HG02884 (cell line): ENCODE data around the gene KIAA1217.
A peak's percentile ranks its signal among the peaks of the same experiment; 100 is the strongest.

ENCODE experiments used
- ATAC-seq: cut with Tn5 transposase; IDR thresholded peaks from one replicate; pipeline ENCODE4 v1.9.1; 2021; ENCODE audit warnings: mild to moderate bottlenecking, moderate library complexity; ENCODE audit not compliant: unreplicated experiment

The KIAA1217 gene

GRCh38 chr10:24358022-24358421, 149.1 kb downstream of the KIAA1217 start:
- no peak for ATAC-seq

- peak; percentile 84 for ATAC-seq
Observed at GRCh38 chr10:24360282-24361127, 151.6 kb downstream of the KIAA1217 start.

GRCh38 chr10:24363070-24363469, 154.1 kb downstream of the KIAA1217 start:
- ATAC-seq: no peak

- ATAC-seq: no peak
Observed at GRCh38 chr10:24367688-24368087, 158.8 kb downstream of the KIAA1217 start.

- ATAC-seq: no peak
Observed at GRCh38 chr10:24370877-24371276, 161.9 kb downstream of the KIAA1217 start.

- ATAC-seq: no peak
Observed at GRCh38 chr10:24371396-24371795, 162.5 kb downstream of the KIAA1217 start.

GRCh38 chr10:24374134-24374915, 165.4 kb downstream of the KIAA1217 start:
- ATAC-seq: no peak

GRCh38 chr10:24375510-24375909, 166.6 kb downstream of the KIAA1217 start:
- no peak for ATAC-seq

- no peak for ATAC-seq
Observed at GRCh38 chr10:24376731-24377130, 167.8 kb downstream of the KIAA1217 start.

GRCh38 chr10:24378126-24378920, 169.4 kb downstream of the KIAA1217 start:
- no peak for ATAC-seq

GRCh38 chr10:24381235-24382010, 172.5 kb downstream of the KIAA1217 start:
- no peak for ATAC-seq

GRCh38 chr10:24382045-24382444, 173.1 kb downstream of the KIAA1217 start:
- ATAC-seq: no peak

- peak; percentile 19 for ATAC-seq
Observed at GRCh38 chr10:24382596-24382978, 173.6 kb downstream of the KIAA1217 start.

GRCh38 chr10:24382979-24383663, 174.2 kb downstream of the KIAA1217 start:
- ATAC-seq: peak; percentile 59

GRCh38 chr10:24383681-24384106, 174.8 kb downstream of the KIAA1217 start:
- peak; percentile 79 for ATAC-seq

GRCh38 chr10:24384954-24385353, 176.0 kb downstream of the KIAA1217 start:
- ATAC-seq: no peak

- no peak for ATAC-seq
Observed at GRCh38 chr10:24385776-24386175, 176.8 kb downstream of the KIAA1217 start.

GRCh38 chr10:24390146-24390700, 181.3 kb downstream of the KIAA1217 start:
- ATAC-seq: no peak

- ATAC-seq: no peak
Observed at GRCh38 chr10:24390746-24391145, 181.8 kb downstream of the KIAA1217 start.
